Measurements from ENCODE around the gene PXMP4.

PXMP4 gene

DNA sequence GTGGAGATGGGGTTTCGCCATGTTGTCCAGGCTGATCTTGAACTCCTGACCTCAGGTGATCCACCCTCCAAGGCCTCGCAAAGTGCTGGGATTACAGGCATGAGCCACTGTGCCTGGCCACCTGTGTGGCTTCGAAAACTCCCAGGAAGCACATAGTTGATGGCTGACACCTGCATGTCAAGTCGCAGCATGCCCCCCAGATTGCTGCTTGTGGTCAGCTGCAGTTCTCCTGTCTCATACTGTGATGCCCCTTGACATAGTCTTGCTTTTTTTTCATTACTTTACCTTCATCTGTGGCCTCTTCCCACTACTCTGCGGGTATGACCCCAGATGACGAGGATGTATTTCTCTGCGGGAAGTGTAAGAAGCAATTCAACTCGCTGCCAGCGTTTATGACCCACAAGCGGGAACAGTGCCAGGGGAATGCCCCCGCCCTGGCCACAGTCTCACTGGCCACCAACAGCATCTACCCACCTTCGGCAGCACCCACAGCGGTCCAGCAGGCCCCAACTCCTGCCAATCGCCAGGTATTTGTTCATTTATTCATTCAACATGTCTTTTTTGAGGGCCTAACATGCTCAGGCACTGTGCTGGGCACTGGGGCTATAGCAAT is 24.8 kb upstream of the PXMP4 start:
- TF ChIP-seq ARNTL (CRISPR knock-in tag; IDR thresholded peaks at IDR 0.05; ENCODE audit: borderline replicate concordance, low read depth), result no peak
- TF ChIP-seq TOX (CRISPR knock-in tag; IDR thresholded peaks at IDR 0.05; ENCODE audit: borderline replicate concordance), result no peak
- TF ChIP-seq RARB (CRISPR knock-in tag; IDR thresholded peaks at IDR 0.05), result no peak
- TF ChIP-seq CSDC2 (CRISPR knock-in tag; IDR thresholded peaks at IDR 0.05), result no peak
- no peak for TF ChIP-seq ZFP30 (CRISPR knock-in tag; IDR thresholded peaks at IDR 0.05)
- TF ChIP-seq, protein P1, sequence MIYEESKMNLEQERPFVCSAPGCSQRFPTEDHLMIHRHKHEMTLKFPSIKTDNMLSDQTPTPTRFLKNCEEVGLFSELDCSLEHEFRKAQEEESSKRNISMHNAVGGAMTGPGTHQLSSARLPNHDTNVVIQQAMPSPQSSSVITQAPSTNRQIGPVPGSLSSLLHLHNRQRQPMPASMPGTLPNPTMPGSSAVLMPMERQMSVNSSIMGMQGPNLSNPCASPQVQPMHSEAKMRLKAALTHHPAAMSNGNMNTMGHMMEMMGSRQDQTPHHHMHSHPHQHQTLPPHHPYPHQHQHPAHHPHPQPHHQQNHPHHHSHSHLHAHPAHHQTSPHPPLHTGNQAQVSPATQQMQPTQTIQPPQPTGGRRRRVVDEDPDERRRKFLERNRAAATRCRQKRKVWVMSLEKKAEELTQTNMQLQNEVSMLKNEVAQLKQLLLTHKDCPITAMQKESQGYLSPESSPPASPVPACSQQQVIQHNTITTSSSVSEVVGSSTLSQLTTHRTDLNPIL (CRISPR knock-in tag; IDR thresholded peaks at IDR 0.05; ENCODE audit: low read depth), result no peak
- TF ChIP-seq ZFP3 (CRISPR knock-in tag; IDR thresholded peaks at IDR 0.05), result no peak
- no peak for TF ChIP-seq OSR1 (CRISPR knock-in tag; IDR thresholded peaks at IDR 0.05)
- TF ChIP-seq ESRRG (CRISPR knock-in tag; IDR thresholded peaks at IDR 0.05), result no peak
- no peak for TF ChIP-seq TCF4 (CRISPR knock-in tag; IDR thresholded peaks at IDR 0.05; ENCODE audit: borderline replicate concordance)
- TF ChIP-seq, protein P2, sequence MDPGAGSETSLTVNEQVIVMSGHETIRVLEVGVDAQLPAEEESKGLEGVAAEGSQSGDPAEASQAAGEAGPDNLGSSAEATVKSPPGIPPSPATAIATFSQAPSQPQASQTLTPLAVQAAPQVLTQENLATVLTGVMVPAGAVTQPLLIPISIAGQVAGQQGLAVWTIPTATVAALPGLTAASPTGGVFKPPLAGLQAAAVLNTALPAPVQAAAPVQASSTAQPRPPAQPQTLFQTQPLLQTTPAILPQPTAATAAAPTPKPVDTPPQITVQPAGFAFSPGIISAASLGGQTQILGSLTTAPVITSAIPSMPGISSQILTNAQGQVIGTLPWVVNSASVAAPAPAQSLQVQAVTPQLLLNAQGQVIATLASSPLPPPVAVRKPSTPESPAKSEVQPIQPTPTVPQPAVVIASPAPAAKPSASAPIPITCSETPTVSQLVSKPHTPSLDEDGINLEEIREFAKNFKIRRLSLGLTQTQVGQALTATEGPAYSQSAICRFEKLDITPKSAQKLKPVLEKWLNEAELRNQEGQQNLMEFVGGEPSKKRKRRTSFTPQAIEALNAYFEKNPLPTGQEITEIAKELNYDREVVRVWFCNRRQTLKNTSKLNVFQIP (CRISPR knock-in tag; IDR thresholded peaks at IDR 0.05; ENCODE audit: borderline replicate concordance, low read depth), result no peak
- no peak for TF ChIP-seq ISL1 (CRISPR knock-in tag; IDR thresholded peaks at IDR 0.05)
- TF ChIP-seq, protein P3, sequence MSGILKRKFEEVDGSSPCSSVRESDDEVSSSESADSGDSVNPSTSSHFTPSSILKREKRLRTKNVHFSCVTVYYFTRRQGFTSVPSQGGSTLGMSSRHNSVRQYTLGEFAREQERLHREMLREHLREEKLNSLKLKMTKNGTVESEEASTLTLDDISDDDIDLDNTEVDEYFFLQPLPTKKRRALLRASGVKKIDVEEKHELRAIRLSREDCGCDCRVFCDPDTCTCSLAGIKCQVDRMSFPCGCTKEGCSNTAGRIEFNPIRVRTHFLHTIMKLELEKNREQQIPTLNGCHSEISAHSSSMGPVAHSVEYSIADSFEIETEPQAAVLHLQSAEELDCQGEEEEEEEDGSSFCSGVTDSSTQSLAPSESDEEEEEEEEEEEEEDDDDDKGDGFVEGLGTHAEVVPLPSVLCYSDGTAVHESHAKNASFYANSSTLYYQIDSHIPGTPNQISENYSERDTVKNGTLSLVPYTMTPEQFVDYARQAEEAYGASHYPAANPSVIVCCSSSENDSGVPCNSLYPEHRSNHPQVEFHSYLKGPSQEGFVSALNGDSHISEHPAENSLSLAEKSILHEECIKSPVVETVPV (CRISPR knock-in tag; IDR thresholded peaks at IDR 0.05), result no peak
- no peak for TF ChIP-seq BACH2 (CRISPR knock-in tag; IDR thresholded peaks at IDR 0.05; ENCODE audit: borderline replicate concordance)
- ATAC-seq, result no peak

DNA sequence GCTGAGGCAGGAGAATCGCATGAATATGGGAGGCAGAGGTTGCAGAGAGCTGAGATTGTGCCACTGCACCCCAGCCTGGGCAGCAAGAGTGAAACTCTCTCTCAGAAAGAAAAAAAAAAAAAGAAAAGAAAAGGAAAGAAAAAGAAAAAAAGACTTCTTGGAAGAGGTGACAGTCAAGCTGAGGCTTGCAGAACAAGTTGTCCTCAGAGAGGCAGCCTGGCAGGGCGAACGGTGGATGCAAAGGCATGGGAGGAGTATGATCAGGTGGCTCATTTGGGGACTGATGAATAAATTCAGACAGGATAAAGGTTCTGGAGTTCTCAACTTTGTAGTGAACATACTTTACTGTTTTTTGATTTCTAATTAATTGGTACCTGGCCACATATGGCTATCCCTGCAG is 24.1 kb upstream of the PXMP4 start:
- no peak for ATAC-seq
- TF ChIP-seq OSR1 (CRISPR knock-in tag; IDR thresholded peaks at IDR 0.05) (no peak), ZC3H10 (CRISPR knock-in tag; IDR thresholded peaks at IDR 0.05) (no peak), SNAI2 (CRISPR knock-in tag; IDR thresholded peaks at IDR 0.05) (no peak), ZNF70 (CRISPR knock-in tag; IDR thresholded peaks at IDR 0.05) (no peak), ZNF8 (CRISPR knock-in tag; IDR thresholded peaks at IDR 0.05) (no peak), ZFP3 (CRISPR knock-in tag; IDR thresholded peaks at IDR 0.05) (no peak), TCF4 (CRISPR knock-in tag; IDR thresholded peaks at IDR 0.05; ENCODE audit: borderline replicate concordance) (no peak), TOX (CRISPR knock-in tag; IDR thresholded peaks at IDR 0.05; ENCODE audit: borderline replicate concordance) (no peak), ISL1 (CRISPR knock-in tag; IDR thresholded peaks at IDR 0.05) (no peak), ZFP30 (CRISPR knock-in tag; IDR thresholded peaks at IDR 0.05) (no peak), ZNF565 (CRISPR knock-in tag; conservative IDR thresholded peaks at IDR 0.05; ENCODE audit: low read depth) (no peak), RARB (CRISPR knock-in tag; IDR thresholded peaks at IDR 0.05) (no peak), ESRRG (CRISPR knock-in tag; IDR thresholded peaks at IDR 0.05) (no peak), CSDC2 (CRISPR knock-in tag; IDR thresholded peaks at IDR 0.05) (no peak)
- TF ChIP-seq, protein P4, sequence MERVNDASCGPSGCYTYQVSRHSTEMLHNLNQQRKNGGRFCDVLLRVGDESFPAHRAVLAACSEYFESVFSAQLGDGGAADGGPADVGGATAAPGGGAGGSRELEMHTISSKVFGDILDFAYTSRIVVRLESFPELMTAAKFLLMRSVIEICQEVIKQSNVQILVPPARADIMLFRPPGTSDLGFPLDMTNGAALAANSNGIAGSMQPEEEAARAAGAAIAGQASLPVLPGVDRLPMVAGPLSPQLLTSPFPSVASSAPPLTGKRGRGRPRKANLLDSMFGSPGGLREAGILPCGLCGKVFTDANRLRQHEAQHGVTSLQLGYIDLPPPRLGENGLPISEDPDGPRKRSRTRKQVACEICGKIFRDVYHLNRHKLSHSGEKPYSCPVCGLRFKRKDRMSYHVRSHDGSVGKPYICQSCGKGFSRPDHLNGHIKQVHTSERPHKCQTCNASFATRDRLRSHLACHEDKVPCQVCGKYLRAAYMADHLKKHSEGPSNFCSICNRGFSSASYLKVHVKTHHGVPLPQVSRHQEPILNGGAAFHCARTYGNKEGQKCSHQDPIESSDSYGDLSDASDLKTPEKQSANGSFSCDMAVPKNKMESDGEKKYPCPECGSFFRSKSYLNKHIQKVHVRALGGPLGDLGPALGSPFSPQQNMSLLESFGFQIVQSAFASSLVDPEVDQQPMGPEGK (CRISPR knock-in tag; IDR thresholded peaks at IDR 0.05; ENCODE audit: borderline replicate concordance), result no peak
- TF ChIP-seq, protein P5, sequence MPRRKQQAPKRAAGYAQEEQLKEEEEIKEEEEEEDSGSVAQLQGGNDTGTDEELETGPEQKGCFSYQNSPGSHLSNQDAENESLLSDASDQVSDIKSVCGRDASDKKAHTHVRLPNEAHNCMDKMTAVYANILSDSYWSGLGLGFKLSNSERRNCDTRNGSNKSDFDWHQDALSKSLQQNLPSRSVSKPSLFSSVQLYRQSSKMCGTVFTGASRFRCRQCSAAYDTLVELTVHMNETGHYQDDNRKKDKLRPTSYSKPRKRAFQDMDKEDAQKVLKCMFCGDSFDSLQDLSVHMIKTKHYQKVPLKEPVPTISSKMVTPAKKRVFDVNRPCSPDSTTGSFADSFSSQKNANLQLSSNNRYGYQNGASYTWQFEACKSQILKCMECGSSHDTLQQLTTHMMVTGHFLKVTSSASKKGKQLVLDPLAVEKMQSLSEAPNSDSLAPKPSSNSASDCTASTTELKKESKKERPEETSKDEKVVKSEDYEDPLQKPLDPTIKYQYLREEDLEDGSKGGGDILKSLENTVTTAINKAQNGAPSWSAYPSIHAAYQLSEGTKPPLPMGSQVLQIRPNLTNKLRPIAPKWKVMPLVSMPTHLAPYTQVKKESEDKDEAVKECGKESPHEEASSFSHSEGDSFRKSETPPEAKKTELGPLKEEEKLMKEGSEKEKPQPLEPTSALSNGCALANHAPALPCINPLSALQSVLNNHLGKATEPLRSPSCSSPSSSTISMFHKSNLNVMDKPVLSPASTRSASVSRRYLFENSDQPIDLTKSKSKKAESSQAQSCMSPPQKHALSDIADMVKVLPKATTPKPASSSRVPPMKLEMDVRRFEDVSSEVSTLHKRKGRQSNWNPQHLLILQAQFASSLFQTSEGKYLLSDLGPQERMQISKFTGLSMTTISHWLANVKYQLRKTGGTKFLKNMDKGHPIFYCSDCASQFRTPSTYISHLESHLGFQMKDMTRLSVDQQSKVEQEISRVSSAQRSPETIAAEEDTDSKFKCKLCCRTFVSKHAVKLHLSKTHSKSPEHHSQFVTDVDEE (CRISPR knock-in tag; IDR thresholded peaks at IDR 0.05), result no peak
- TF ChIP-seq, protein P2 (CRISPR knock-in tag; IDR thresholded peaks at IDR 0.05; ENCODE audit: borderline replicate concordance, low read depth), result no peak
- TF ChIP-seq, protein P3 (CRISPR knock-in tag; IDR thresholded peaks at IDR 0.05), result no peak
- TF ChIP-seq, protein P1 (CRISPR knock-in tag; IDR thresholded peaks at IDR 0.05; ENCODE audit: low read depth), result no peak
